Right atrium auricular region (tissue), 2 donors: ENCODE data around the gene CAMK2B. TPM values are rescaled to one million over a fixed set of nuclear protein-coding genes. Genes with fewer than 3 reads are reported as not detected.
"Not testable (repeated sequence)": the region's sequence is repeated elsewhere in the genome, so short reads cannot be mapped to it uniquely, and the experiment has no call there.

Source experiments
- DNase-seq: peaks from one replicate; pipeline ENCODE4 v3.0.0-alpha.2; 2019; ENCODE audit warnings: low spot score
- H3K27ac ChIP-seq, 2 donors: fragments of 200-600 bp; sonication (generic); 1 replicate in 1 of 2; 2 replicates in 1 of 2; pipeline ENCODE4 v1.5.1; 2016 to 2019
- H3K27me3 ChIP-seq, 2 donors: fragments of 200-600 bp; sonication (generic); one replicate each; pipeline versions ENCODE4 v1.5.1 to v1.6.0; 2017 to 2019
- H3K36me3 ChIP-seq: fragments of 200-600 bp; sonication (generic); one replicate; pipeline ENCODE4 v1.5.1; 2016
- H3K4me1 ChIP-seq, 2 donors: fragments of 200-600 bp; sonication (generic); one replicate each; pipeline versions ENCODE4 v1.5.1 to v1.6.0; 2017 to 2019
- H3K4me3 ChIP-seq, 2 donors: fragments of 200-600 bp; sonication (generic); 1 replicate in 1 of 2; 2 replicates in 1 of 2; pipeline ENCODE4 v1.5.1; 2017 to 2019; ENCODE audit warnings: mild to moderate bottlenecking in 1 of 2, moderate library complexity in 1 of 2
- H3K9me3 ChIP-seq, 2 donors: fragments of 200-600 bp; sonication (generic); one replicate each; pipeline ENCODE4 v1.5.1; 2019
- total RNA-seq, 2 donors: library from RNA; depleted of rRNA; stranded (reverse); fragments of >200 nt; gene quantifications; one replicate each; pipeline ENCODE4 v1.1.0, GENCODE V29; 2016
- TF ChIP-seq, protein P1 (sequence below), 2 donors: fragments of 200-600 bp; sonication (generic); IDR thresholded peaks; one replicate each; pipeline ENCODE4 v1.5.1; 2019; ENCODE audit warnings: antibody characterized with exemption in 2 of 2

Gene CAMK2B
- total RNA-seq, 2 donors from 2014 or later: 79.9 to 84.7 TPM

DNA sequence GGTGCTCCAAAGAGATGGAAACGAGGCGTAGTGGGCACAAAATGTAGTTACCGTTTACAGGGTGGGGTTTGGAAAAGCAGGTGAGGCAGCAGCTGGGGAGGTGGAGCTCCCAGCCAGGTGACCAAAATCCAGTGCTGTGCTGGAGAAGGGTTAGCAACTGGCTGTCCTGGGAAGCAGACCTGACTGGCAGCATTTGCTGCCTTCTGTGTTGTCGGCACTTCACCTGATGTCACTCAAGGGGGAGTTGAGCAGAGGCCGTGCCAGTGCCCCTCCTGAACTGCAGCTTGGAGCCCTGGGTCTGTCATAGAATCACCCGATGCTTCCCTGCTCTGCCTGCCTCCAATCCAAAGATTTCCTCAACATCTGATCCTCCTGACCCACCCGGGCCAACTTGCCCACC lies 148.9 kb downstream of the CAMK2B start:
- Histone ChIP-seq H3K9me3 (no peaks in the 10 kb centered on the region), H3K4me1 (no peaks in the 10 kb centered on the region), H3K4me3 (no peak overlapping the region), H3K36me3 (no peaks in the 10 kb centered on the region), H3K27ac (no peak overlapping the region), H3K27me3 (no peaks in the 10 kb centered on the region)
- DNase-seq: no peak
- TF ChIP-seq, protein P1, sequence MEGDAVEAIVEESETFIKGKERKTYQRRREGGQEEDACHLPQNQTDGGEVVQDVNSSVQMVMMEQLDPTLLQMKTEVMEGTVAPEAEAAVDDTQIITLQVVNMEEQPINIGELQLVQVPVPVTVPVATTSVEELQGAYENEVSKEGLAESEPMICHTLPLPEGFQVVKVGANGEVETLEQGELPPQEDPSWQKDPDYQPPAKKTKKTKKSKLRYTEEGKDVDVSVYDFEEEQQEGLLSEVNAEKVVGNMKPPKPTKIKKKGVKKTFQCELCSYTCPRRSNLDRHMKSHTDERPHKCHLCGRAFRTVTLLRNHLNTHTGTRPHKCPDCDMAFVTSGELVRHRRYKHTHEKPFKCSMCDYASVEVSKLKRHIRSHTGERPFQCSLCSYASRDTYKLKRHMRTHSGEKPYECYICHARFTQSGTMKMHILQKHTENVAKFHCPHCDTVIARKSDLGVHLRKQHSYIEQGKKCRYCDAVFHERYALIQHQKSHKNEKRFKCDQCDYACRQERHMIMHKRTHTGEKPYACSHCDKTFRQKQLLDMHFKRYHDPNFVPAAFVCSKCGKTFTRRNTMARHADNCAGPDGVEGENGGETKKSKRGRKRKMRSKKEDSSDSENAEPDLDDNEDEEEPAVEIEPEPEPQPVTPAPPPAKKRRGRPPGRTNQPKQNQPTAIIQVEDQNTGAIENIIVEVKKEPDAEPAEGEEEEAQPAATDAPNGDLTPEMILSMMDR (IDR thresholded peaks at IDR 0.05): no peak

DNA sequence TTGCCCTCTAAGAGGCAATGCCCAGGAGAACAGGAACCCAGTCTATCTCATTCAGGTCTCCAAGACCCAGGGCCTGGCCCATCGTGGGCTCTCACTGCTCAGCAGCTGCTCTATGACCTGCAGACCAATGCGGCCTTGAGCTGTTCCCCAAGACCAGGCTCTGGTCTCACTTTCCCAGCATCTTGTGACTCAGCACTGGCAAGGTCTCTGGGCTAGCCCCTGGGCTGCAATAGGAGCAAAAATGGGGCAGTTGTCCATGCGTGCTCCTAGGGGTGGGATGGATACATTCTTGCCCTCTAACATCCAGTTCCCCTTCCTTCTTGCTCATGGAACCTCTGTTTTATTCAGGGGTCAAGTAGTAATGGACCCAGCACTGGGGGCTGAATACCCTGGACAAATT lies 149.7 kb downstream of the CAMK2B start:
- no peak overlapping the region for H3K27ac ChIP-seq
- no peaks in the 10 kb centered on the region for H3K9me3 ChIP-seq
- no peak overlapping the region for H3K4me3 ChIP-seq
- H3K36me3 ChIP-seq: no peaks in the 10 kb centered on the region
- no peaks in the 10 kb centered on the region for H3K4me1 ChIP-seq
- no peaks in the 10 kb centered on the region for H3K27me3 ChIP-seq
- TF ChIP-seq, protein P1 (IDR thresholded peaks at IDR 0.05): no peak
- no peak for DNase-seq

DNA sequence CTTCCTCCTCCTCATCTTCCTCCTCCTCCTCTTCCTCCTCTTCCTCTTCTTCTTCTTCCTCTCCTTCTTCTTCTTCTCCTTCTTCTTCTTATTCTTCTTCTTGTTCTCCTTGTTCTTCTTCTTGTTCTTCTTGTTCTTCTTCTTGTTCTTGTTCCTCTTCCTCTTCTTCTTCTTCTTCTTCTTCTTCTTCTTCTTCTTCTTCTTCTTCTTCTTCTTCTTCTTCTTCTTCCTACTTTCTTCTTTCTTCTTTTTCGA lies 150.8 kb downstream of the CAMK2B start:
- DNase-seq, H3K36me3 ChIP-seq, H3K4me1 ChIP-seq, H3K9me3 ChIP-seq, H3K27me3 ChIP-seq, H3K27ac ChIP-seq, H3K4me3 ChIP-seq: not testable (repeated sequence)

DNA sequence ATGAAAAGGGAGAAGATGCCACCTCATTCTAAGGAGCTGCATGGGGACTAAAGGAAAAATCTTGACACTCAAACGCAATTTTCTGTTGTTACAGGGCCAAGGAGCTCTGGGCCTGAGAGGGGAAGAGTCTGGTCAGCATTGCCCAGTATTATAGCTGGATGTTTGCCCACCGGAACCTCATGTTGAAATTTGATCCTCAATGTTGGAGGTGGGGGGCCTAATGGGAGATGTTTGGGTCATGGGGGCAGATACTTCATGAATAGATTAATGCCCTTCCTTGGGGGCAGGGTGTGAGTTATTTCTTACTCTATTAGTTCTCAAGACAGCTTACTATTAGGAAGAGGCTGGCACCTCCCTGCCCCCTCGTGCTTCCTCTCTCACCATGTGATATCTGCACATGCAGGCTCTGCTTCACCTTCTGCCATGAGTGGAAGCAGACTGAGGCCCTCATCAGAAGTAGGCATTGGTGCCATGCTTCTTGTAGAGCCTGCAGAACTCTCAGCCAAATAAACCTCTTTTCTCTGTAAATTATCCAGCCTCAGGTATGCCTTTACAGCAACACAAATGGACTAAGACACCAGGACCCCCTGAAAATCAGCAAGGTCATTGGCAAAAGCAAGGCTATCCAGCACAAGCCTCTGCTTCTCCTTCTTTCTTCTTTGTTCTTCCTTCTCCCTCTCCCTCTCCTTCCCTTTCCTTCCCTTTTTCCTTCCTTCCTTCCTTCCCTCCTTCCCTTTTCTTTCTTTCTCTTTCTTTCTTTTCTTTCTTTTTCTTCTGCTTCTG lies 151.3 kb downstream of the CAMK2B start:
- Histone ChIP-seq H3K27me3 (no peaks in the 10 kb centered on the region), H3K9me3 (no peaks in the 10 kb centered on the region), H3K4me3 (no peak overlapping the region), H3K27ac (no peak overlapping the region), H3K36me3 (no peaks in the 10 kb centered on the region), H3K4me1 (no peaks in the 10 kb centered on the region)
- DNase-seq: no peak
- TF ChIP-seq, protein P1 (IDR thresholded peaks at IDR 0.05): no peak

DNA sequence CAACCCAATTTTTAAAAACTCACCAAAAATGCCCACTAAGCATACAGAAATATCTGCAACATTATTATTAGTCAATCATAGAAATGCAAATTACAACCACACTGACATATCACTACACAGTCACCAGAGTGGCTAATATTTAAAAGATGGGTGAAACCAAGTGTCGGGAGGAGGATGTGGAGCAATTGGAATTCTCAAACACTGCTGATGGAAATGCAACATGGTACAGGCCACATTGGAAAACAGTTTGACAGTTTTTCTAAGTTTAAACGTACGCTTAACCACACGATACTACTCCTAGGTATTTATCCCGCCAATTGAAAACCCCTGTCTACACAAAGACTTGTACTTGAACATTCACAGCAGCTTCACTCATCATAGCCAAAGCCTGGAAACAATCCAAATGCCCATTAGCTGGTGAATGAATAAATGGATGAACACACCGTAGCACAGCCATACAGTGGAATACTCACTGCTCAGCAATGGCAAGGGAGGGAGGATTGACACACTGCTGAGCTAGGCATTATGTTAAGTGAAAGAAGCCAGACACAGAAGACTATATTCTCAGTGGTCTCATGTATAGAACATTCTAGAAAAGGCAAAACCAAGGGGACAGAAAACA lies 152.5 kb downstream of the CAMK2B start:
- no peaks in the 10 kb centered on the region for H3K9me3 ChIP-seq

DNA sequence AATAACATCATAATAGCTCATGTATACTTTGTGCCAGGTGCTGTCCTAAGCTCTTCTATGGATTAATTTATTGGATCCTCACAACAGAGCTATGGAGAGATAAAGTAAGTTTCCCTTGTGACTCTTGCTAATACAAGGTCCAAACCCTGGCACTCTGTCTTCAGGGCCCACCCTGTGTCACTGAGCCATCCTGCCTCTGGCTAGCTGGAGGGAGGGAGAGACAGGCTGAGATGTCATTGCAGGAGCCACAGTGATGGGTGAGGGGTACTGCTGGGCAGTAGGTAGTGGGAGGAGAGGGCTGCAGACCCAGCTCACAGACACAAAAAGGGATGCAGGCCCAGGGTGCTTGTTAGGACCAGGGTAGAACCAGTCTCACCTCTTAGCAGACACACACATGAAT lies 153.0 kb downstream of the CAMK2B start:
- Histone ChIP-seq H3K36me3 (no peaks in the 10 kb centered on the region), H3K4me1 (no peaks in the 10 kb centered on the region), H3K27me3 (no peaks in the 10 kb centered on the region), H3K27ac (no peak overlapping the region), H3K4me3 (no peak overlapping the region), H3K9me3 (no peaks in the 10 kb centered on the region)
- TF ChIP-seq, protein P1 (IDR thresholded peaks at IDR 0.05): no peak
- no peak for DNase-seq

More for the DNA sequence above, 152.5 kb downstream of the CAMK2B start:
- H3K27me3 ChIP-seq: no peaks in the 10 kb centered on the region
- no peaks in the 10 kb centered on the region for H3K36me3 ChIP-seq
- H3K27ac ChIP-seq: no peak overlapping the region
- TF ChIP-seq, protein P1 (IDR thresholded peaks at IDR 0.05): no peak
- no peaks in the 10 kb centered on the region for H3K4me1 ChIP-seq
- DNase-seq: no peak
- no peak overlapping the region for H3K4me3 ChIP-seq

DNA sequence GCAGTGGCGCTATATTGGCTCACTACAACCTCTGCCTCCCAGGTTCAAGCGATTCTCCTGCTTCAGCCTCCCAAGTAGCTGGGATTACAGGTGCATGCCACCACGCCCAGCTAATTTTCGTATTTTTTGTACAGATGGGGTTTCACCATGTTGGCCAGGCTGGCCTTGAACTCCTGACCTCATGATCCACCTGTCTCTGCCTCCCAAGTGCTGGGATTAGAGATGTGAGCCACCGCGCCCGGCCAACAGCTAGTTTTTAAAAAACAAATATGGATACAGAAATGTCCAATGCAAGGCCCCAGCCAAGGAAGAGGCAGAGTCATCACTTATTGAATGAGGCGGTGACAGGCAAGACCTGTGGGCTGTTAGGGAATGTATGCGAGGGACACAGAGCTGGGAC lies 153.5 kb downstream of the CAMK2B start:
- not testable (repeated sequence) for DNase-seq, H3K27ac ChIP-seq, H3K27me3 ChIP-seq, H3K9me3 ChIP-seq, H3K4me1 ChIP-seq, H3K36me3 ChIP-seq, H3K4me3 ChIP-seq
